Activated CD4-positive, alpha-beta memory T cell treated with anti-CD3 and anti-CD28 coated beads for 36 hours (primary cell): Measurements from ENCODE around the gene SORBS2. TPM values are rescaled to one million over a fixed set of nuclear protein-coding genes. Genes with fewer than 3 reads are reported as not detected.

Source experiments
- CTCF ChIA-PET: fragments of 350-600 bp; sonication (Branson Sonifier 250); formaldehyde crosslinking; loops from one replicate; lab custom pipeline; 2021; ENCODE audit warnings: antibody characterized with exemption, inconsistent platforms; lab: Charles Lee
- POLR2A ChIA-PET: fragments of 350-600 bp; sonication (Branson Sonifier 250); formaldehyde crosslinking; loops from one replicate; lab custom pipeline; 2021; ENCODE audit warnings: antibody characterized with exemption; lab: Charles Lee
- DNase-seq: peaks from one replicate; pipeline ENCODE4 v3.0.0-alpha.2; 2020
- H3K27ac Mint-ChIP-seq: one replicate; pipeline ENCODE4 v1.8.0; 2021; ENCODE audit warnings: mixed read lengths
- H3K27me3 Mint-ChIP-seq: one replicate; pipeline ENCODE4 v1.8.0; 2021; ENCODE audit warnings: mixed read lengths
- H3K36me3 Mint-ChIP-seq: one replicate; pipeline ENCODE4 v1.8.0; 2021; ENCODE audit warnings: mixed read lengths
- H3K4me1 Mint-ChIP-seq: one replicate; pipeline ENCODE4 v1.8.0; 2021; ENCODE audit warnings: low read depth, mixed read lengths
- H3K4me3 Mint-ChIP-seq: one replicate; pipeline ENCODE4 v1.8.0; 2021; ENCODE audit warnings: mild to moderate bottlenecking, mixed read lengths
- H3K9me3 Mint-ChIP-seq: one replicate; pipeline ENCODE4 v1.8.0; 2021; ENCODE audit warnings: mixed read lengths
- intact Hi-C: fragments of 100-400 bp; cut with micrococcal nuclease; formaldehyde crosslinking; loops from one replicate; pipeline ENCODE4 v1.15.1; 2023
- total RNA-seq, 2 experiments: library from RNA; stranded (reverse); gene quantifications; one replicate each; pipeline ENCODE4 v1.2.3, GENCODE V29; 2021

SORBS2 gene
- total RNA-seq, 2 experiments from 2014 or later: not detected

DNA sequence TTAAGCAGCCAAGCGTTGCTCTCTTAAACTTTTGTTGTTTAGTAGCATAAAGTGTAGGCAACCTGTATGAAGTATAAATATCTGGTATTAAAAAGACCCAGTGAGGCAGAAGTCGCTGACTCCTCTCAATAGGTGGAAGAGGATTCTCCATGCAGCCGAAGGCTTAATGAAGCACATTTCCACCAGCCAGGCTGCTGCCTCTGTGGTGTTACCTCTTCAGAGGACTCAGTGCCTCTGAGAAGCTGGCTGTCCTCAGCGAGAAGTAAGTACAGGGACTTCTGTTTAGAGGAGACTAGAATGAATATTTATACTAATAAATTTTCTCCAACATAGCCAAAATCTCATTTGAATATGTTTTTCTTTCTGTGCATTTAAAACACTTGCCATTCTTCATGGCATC, 6.0 kb downstream of the SORBS2 start:
- CTCF ChIA-PET: no interaction called here
- Mint-ChIP-seq H3K4me3 (no peak overlapping the region), H3K27ac (no peak overlapping the region), H3K4me1 (no peaks in the 10 kb centered on the region), H3K9me3 (no peaks in the 10 kb centered on the region), H3K27me3 (peaks cover 8% of the 10 kb centered on the region), H3K36me3 (no peaks in the 10 kb centered on the region)
- no peak for DNase-seq
- POLR2A ChIA-PET: no interaction called here
- intact Hi-C loops: no loop called here

- ChIA-PET CTCF (no interaction called here), POLR2A (no interaction called here)
- no peak for DNase-seq
- H3K4me3 Mint-ChIP-seq: no peak overlapping the region
- H3K27me3 Mint-ChIP-seq: peaks cover 8% of the 10 kb centered on the region
- intact Hi-C loops: no loop called here
- no peaks in the 10 kb centered on the region for H3K4me1 Mint-ChIP-seq
- H3K27ac Mint-ChIP-seq: no peak overlapping the region
- no peaks in the 10 kb centered on the region for H3K9me3 Mint-ChIP-seq
- no peaks in the 10 kb centered on the region for H3K36me3 Mint-ChIP-seq
Observed at GRCh38 chr4:185805262-185805802, 6.7 kb downstream of the SORBS2 start.

- H3K27me3 Mint-ChIP-seq: peaks cover 2% of the 10 kb centered on the region
- POLR2A ChIA-PET: no interaction called here
- no peak for DNase-seq
- intact Hi-C loops: no loop called here
- H3K4me1 Mint-ChIP-seq: no peaks in the 10 kb centered on the region
- no peaks in the 10 kb centered on the region for H3K36me3 Mint-ChIP-seq
- CTCF ChIA-PET: no interaction called here
- no peaks in the 10 kb centered on the region for H3K9me3 Mint-ChIP-seq
- no peak overlapping the region for H3K27ac Mint-ChIP-seq
- H3K4me3 Mint-ChIP-seq: no peak overlapping the region
Observed at GRCh38 chr4:185803022-185803421, 9.0 kb downstream of the SORBS2 start.

DNA sequence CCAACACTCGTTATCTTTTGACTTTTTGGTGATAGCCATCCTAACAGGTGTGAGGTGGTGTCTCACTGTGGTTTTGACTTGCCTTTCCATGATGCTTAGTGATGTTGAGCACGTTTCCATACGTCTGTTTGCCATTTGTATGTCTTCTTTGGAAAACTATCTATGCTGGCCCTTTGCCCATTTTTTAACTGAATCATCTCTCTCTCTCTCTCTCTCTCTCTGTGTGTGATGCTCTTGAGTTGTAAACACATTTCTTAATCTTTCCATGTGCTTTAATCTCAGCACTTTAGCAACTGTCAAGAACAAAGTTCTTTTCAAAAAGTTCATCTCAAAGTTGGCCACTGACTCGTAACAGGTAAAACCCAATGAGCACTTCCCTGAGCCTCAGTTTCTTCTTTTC, 10.5 kb downstream of the SORBS2 start:
- no peaks in the 10 kb centered on the region for H3K4me1 Mint-ChIP-seq
- no peak for DNase-seq
- no peak overlapping the region for H3K4me3 Mint-ChIP-seq
- POLR2A ChIA-PET: no interaction called here
- no peaks in the 10 kb centered on the region for H3K27me3 Mint-ChIP-seq
- no peak overlapping the region for H3K27ac Mint-ChIP-seq
- H3K9me3 Mint-ChIP-seq: no peaks in the 10 kb centered on the region
- CTCF ChIA-PET: no interaction called here
- no peaks in the 10 kb centered on the region for H3K36me3 Mint-ChIP-seq
- intact Hi-C loops: no loop called here

- Mint-ChIP-seq H3K27me3 (no peaks in the 10 kb centered on the region), H3K4me1 (no peaks in the 10 kb centered on the region), H3K4me3 (no peak overlapping the region), H3K27ac (no peak overlapping the region), H3K36me3 (no peaks in the 10 kb centered on the region), H3K9me3 (no peaks in the 10 kb centered on the region)
- intact Hi-C loops: no loop called here
- ChIA-PET POLR2A (no interaction called here), CTCF (no interaction called here)
- DNase-seq: no peak
Observed at GRCh38 chr4:185800266-185800945, 11.6 kb downstream of the SORBS2 start.

DNA sequence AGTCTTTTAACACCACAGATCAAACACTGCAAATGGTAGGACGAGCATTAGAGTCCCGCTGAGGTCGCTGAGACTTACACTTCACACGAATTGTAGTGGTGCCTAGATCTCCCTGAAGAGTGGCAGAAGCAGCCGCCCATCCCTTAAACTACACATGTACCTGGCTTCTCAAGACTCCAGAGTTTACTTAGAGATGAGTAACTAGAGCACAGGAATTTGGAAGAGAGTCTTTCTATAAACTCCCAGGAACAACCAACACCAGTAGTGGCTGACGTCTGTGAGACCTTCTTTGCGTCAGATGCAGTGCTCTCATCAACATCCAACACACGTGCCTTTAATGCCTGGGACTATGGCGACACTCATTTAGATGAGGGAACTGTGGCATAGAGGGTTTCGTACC, 12.6 kb downstream of the SORBS2 start:
- POLR2A ChIA-PET: no interaction called here
- Mint-ChIP-seq H3K27ac (no peak overlapping the region), H3K9me3 (no peaks in the 10 kb centered on the region), H3K36me3 (no peaks in the 10 kb centered on the region), H3K4me1 (no peaks in the 10 kb centered on the region), H3K27me3 (no peaks in the 10 kb centered on the region), H3K4me3 (no peak overlapping the region)
- DNase-seq: no peak
- intact Hi-C loops: no loop called here
- CTCF ChIA-PET: no interaction called here

DNA sequence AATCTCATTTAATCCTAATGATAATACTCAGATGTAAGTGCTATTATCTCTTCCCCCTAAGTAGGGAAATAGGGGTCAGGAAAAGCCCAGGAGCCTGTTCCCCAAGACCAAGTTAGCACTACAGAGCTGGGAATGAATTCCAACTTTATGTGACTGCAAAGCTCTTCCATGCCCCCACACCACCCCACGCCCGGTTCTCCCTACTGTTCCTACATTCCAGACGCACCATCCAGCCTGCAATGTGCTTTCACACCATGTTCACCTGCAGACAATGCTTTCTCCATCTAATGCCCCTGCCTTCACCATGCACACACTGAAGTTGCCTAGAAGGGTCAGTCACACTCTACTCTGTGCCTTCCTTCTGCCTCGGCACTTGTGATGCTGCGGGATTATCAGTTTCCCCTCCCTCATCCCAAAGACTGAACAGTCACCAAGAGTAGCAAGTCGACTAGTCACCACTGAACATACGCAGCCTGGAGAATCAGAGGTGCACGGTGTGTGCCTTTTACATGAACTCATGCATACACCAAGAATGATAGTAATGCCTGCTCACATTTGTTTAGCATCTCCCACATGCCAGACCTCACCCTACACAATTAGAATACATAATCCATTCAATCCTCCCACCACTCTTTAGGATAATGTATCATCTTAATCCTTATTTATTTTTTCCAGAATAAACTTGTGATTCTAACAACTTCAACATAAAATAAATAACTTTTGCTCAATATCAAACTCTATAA, 14.2 kb downstream of the SORBS2 start:
- Mint-ChIP-seq H3K36me3 (no peaks in the 10 kb centered on the region), H3K4me3 (no peak overlapping the region), H3K27ac (no peak overlapping the region), H3K9me3 (no peaks in the 10 kb centered on the region), H3K4me1 (no peaks in the 10 kb centered on the region), H3K27me3 (no peaks in the 10 kb centered on the region)
- POLR2A ChIA-PET: no interaction called here
- no peak for DNase-seq
- intact Hi-C loops: no loop called here
- CTCF ChIA-PET: no interaction called here

DNA sequence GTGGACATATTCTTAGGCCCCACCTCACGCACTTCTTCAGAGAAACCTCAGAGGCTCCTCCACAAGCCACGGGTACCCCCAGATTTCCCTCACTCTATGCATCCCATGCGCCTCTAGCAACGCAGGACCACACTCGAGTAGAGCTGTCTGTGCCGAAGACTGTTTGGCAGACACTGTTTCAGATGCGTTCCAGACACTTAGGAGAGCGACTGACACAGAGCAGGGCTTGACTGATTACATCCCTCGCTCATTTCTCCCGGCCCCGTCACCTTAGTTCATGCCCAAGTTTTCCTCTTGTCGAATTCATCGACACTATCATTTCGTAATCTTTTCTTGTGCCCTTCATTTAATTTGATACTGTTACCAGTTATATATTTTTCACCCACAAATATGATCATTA, 15.0 kb downstream of the SORBS2 start:
- intact Hi-C loops: no loop called here
- POLR2A ChIA-PET: no interaction called here
- no peaks in the 10 kb centered on the region for H3K27me3 Mint-ChIP-seq
- DNase-seq: no peak
- H3K4me3 Mint-ChIP-seq: no peak overlapping the region
- H3K4me1 Mint-ChIP-seq: no peaks in the 10 kb centered on the region
- CTCF ChIA-PET: no interaction called here
- no peaks in the 10 kb centered on the region for H3K36me3 Mint-ChIP-seq
- H3K9me3 Mint-ChIP-seq: no peaks in the 10 kb centered on the region
- no peak overlapping the region for H3K27ac Mint-ChIP-seq

GRCh38 chr4:185796176-185796575, 15.8 kb downstream of the SORBS2 start:
- intact Hi-C loops: no loop called here
- no peaks in the 10 kb centered on the region for H3K9me3 Mint-ChIP-seq
- ChIA-PET CTCF (no interaction called here), POLR2A (no interaction called here)
- H3K36me3 Mint-ChIP-seq: no peaks in the 10 kb centered on the region
- peaks cover 2% of the 10 kb centered on the region for H3K27me3 Mint-ChIP-seq
- H3K27ac Mint-ChIP-seq: no peak overlapping the region
- no peak overlapping the region for H3K4me3 Mint-ChIP-seq
- H3K4me1 Mint-ChIP-seq: no peaks in the 10 kb centered on the region
- no peak for DNase-seq

DNA sequence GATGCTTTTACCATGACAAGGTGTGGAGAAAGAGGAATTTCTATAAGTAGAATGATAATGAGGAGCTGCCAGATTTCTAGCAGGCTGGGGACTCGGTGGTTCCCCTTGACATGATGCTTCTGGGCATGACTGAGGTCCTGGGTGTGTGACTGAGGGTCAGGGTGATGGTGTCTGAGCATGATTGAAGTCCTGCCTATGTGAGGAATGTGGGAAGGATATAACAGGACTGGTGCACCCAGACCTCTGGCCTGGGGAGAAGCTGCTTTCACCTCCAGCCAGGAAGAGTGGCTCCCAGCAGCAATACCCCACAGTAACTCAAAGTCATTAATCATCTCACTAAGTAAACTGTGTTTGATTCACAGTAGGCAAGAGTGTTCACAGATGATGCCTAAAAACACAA, 17.4 kb downstream of the SORBS2 start:
- Mint-ChIP-seq H3K4me3 (no peak overlapping the region), H3K9me3 (no peaks in the 10 kb centered on the region), H3K4me1 (no peaks in the 10 kb centered on the region), H3K36me3 (no peaks in the 10 kb centered on the region), H3K27me3 (peaks cover 5% of the 10 kb centered on the region), H3K27ac (no peak overlapping the region)
- intact Hi-C loops: no loop called here
- ChIA-PET POLR2A (no interaction called here), CTCF (no interaction called here)
- DNase-seq: no peak

DNA sequence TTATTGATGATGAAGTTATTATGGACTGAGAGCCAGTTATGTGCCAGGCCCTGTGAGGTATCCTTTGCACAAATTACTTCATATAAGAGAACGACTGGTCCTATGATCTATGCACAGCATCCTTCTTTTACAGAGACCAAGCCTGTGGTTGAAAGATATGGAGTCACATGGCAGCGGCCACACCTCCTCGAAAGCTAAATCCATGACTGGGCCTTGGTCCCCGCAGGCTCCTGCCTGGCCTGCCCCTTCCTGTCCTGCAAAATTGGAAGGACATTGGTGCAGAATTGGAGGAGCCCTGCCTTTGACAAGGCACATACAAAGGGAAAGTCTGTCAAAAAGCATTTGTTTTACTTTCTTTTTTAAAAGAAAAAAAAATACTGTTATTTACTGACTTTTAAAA, 18.3 kb downstream of the SORBS2 start:
- H3K27ac Mint-ChIP-seq: no peak overlapping the region
- no peaks in the 10 kb centered on the region for H3K4me1 Mint-ChIP-seq
- no peaks in the 10 kb centered on the region for H3K36me3 Mint-ChIP-seq
- H3K9me3 Mint-ChIP-seq: no peaks in the 10 kb centered on the region
- intact Hi-C loops: no loop called here
- no peak for DNase-seq
- ChIA-PET CTCF (no interaction called here), POLR2A (no interaction called here)
- peaks cover 5% of the 10 kb centered on the region for H3K27me3 Mint-ChIP-seq
- H3K4me3 Mint-ChIP-seq: no peak overlapping the region

- CTCF ChIA-PET: no interaction called here
- Mint-ChIP-seq H3K4me3 (no peak overlapping the region), H3K36me3 (no peaks in the 10 kb centered on the region), H3K27ac (no peak overlapping the region), H3K4me1 (no peaks in the 10 kb centered on the region), H3K27me3 (peaks cover 5% of the 10 kb centered on the region), H3K9me3 (no peaks in the 10 kb centered on the region)
- intact Hi-C loops: no loop called here
- DNase-seq: no peak
- POLR2A ChIA-PET: no interaction called here
Observed at GRCh38 chr4:185793116-185793485, 18.9 kb downstream of the SORBS2 start.
